ENCODE results near the gene CPAMD8. TPM values are rescaled to one million over a fixed set of nuclear protein-coding genes. Genes with fewer than 3 reads are reported as not detected.
A peak's percentile ranks its signal among the peaks of the same experiment; 100 is the strongest.

The CPAMD8 gene
- total RNA-seq, 2 experiments from 2014 or later: 0.32 to 1.2 TPM

- Histone ChIP-seq H3K4me3 (ENCODE audit: low read depth, low read length, poor library complexity, severe bottlenecking) (no peak overlapping the region), H3K27ac (ENCODE audit: low read depth, low read length, poor library complexity, severe bottlenecking) (no peak overlapping the region), H3K9me3 (ENCODE audit: low read length) (peaks cover 6% of the 10 kb centered on the region; the same call in 1 of the 2 replicates), H3K4me2 (ENCODE audit: low read length) (peak overlapping the region; percentile 24; the same call in 1 of the 2 replicates), H2AFZ (ENCODE audit: low read length) (no peak overlapping the region; the same call in 1 of the 2 replicates), H3K79me2 (ENCODE audit: insufficient read depth, low read depth, low read length) (no peaks in the 10 kb centered on the region), H3K36me3 (ENCODE audit: insufficient read depth, low read length) (no peaks in the 10 kb centered on the region), H4K20me1 (ENCODE audit: insufficient read depth, low read length) (no peaks in the 10 kb centered on the region), H3K9me2 (ENCODE audit: insufficient read depth, low read length) (no peaks in the 10 kb centered on the region), H3K4me1 (ENCODE audit: insufficient read depth, low read length, poor library complexity, severe bottlenecking) (peaks cover 43% of the 10 kb centered on the region)
- no TSS peak for BruUV-seq (replicated peaks)
- intact Hi-C loops (cut with micrococcal nuclease; ENCODE audit: unreplicated experiment): no loop called here
- POLR2A ChIA-PET: no interaction called here
- CTCF ChIA-PET (ENCODE audit: unreplicated experiment): no interaction called here
- no peak for DNase-seq (ENCODE audit: low spot score)
- TF ChIP-seq EZH2phosphoT487 (IDR thresholded peaks at IDR 0.05; ENCODE audit: borderline replicate concordance, low read depth, low read length): no peak
- TF ChIP-seq, protein P1, sequence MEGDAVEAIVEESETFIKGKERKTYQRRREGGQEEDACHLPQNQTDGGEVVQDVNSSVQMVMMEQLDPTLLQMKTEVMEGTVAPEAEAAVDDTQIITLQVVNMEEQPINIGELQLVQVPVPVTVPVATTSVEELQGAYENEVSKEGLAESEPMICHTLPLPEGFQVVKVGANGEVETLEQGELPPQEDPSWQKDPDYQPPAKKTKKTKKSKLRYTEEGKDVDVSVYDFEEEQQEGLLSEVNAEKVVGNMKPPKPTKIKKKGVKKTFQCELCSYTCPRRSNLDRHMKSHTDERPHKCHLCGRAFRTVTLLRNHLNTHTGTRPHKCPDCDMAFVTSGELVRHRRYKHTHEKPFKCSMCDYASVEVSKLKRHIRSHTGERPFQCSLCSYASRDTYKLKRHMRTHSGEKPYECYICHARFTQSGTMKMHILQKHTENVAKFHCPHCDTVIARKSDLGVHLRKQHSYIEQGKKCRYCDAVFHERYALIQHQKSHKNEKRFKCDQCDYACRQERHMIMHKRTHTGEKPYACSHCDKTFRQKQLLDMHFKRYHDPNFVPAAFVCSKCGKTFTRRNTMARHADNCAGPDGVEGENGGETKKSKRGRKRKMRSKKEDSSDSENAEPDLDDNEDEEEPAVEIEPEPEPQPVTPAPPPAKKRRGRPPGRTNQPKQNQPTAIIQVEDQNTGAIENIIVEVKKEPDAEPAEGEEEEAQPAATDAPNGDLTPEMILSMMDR (conservative IDR thresholded peaks at IDR 0.05; ENCODE audit: low read length): no peak
These were observed 68.8 kb downstream of the CPAMD8 start for GRCh38 chr19:16957855-16958254.

- H3K9me3 ChIP-seq (ENCODE audit: low read length): peaks cover 6% of the 10 kb centered on the region; the same call in 1 of the 2 replicates
- no TSS peak for BruUV-seq (replicated peaks)
- H3K4me2 ChIP-seq (ENCODE audit: low read length): peak overlapping the region; percentile 24; the same call in 1 of the 2 replicates
- no peaks in the 10 kb centered on the region for H4K20me1 ChIP-seq (ENCODE audit: insufficient read depth, low read length)
- no peaks in the 10 kb centered on the region for H3K79me2 ChIP-seq (ENCODE audit: insufficient read depth, low read depth, low read length)
- DNase-seq (ENCODE audit: low spot score): no peak
- no peaks in the 10 kb centered on the region for H3K9me2 ChIP-seq (ENCODE audit: insufficient read depth, low read length)
- POLR2A ChIA-PET: interaction anchor here (0.6 to 1.4 kb wide), 2 partner anchors 39 to 70 kb away, joined by 3 to 6 read pairs; no protein-coding TSS in a partner anchor
- TF ChIP-seq EZH2phosphoT487 (IDR thresholded peaks at IDR 0.05; ENCODE audit: borderline replicate concordance, low read depth, low read length): no peak
- TF ChIP-seq, protein P1 (conservative IDR thresholded peaks at IDR 0.05; ENCODE audit: low read length): no peak
- H3K36me3 ChIP-seq (ENCODE audit: insufficient read depth, low read length): no peaks in the 10 kb centered on the region
- peak overlapping the region; percentile 23; the same call in 1 of the 2 replicates for H2AFZ ChIP-seq (ENCODE audit: low read length)
- CTCF ChIA-PET (ENCODE audit: unreplicated experiment): no interaction called here
- intact Hi-C loops (cut with micrococcal nuclease; ENCODE audit: unreplicated experiment): no loop called here
- no peak overlapping the region for H3K4me3 ChIP-seq (ENCODE audit: low read depth, low read length, poor library complexity, severe bottlenecking)
- H3K4me1 ChIP-seq (ENCODE audit: insufficient read depth, low read length, poor library complexity, severe bottlenecking): peaks cover 43% of the 10 kb centered on the region
- H3K27ac ChIP-seq (ENCODE audit: low read depth, low read length, poor library complexity, severe bottlenecking): no peak overlapping the region
These were observed 69.4 kb downstream of the CPAMD8 start for GRCh38 chr19:16957151-16957701.

DNA sequence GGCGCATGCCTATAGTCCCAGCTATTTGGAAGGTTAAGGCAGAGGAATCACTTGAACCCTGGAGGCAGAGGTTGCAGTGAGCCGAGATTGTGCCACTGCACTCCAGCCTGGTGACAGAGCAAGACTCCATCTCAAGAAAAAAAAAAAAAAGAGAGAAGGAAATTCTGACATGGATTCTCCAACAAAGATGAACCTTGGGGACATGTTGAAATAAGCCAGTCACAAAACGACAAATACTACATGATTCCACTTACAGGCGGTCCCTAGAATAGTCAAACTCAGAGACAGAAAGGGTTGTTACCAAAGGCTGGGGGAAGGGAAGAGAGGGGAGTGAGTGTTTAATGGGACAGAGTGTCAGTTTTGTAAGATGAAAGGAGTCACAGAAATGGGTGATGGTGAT is 71.4 kb downstream of the CPAMD8 start:
- Histone ChIP-seq H3K36me3 (ENCODE audit: insufficient read depth, low read length) (no peaks in the 10 kb centered on the region), H3K9me3 (ENCODE audit: low read length) (peaks cover 6% of the 10 kb centered on the region; the same call in 1 of the 2 replicates), H2AFZ (ENCODE audit: low read length) (no peak overlapping the region), H3K9me2 (ENCODE audit: insufficient read depth, low read length) (no peaks in the 10 kb centered on the region), H4K20me1 (ENCODE audit: insufficient read depth, low read length) (no peaks in the 10 kb centered on the region), H3K4me2 (ENCODE audit: low read length) (no peak overlapping the region), H3K79me2 (ENCODE audit: insufficient read depth, low read depth, low read length) (no peaks in the 10 kb centered on the region), H3K4me3 (ENCODE audit: low read depth, low read length, poor library complexity, severe bottlenecking) (no peak overlapping the region), H3K27ac (ENCODE audit: low read depth, low read length, poor library complexity, severe bottlenecking) (no peak overlapping the region), H3K4me1 (ENCODE audit: insufficient read depth, low read length, poor library complexity, severe bottlenecking) (peaks cover 41% of the 10 kb centered on the region)
- intact Hi-C loops (cut with micrococcal nuclease; ENCODE audit: unreplicated experiment): no loop called here
- no peak for DNase-seq (ENCODE audit: low spot score)
- CTCF ChIA-PET (ENCODE audit: unreplicated experiment): no interaction called here
- TF ChIP-seq EZH2phosphoT487 (IDR thresholded peaks at IDR 0.05; ENCODE audit: borderline replicate concordance, low read depth, low read length): no peak
- TF ChIP-seq, protein P1 (conservative IDR thresholded peaks at IDR 0.05; ENCODE audit: low read length): no peak
- POLR2A ChIA-PET: no interaction called here
- BruUV-seq (replicated peaks): no TSS peak
